HCT116 (cell line): Measurements from ENCODE around the gene COL4A1. TPM values are rescaled to one million over a fixed set of nuclear protein-coding genes. Genes with fewer than 3 reads are reported as not detected.

Experiments
- ATAC-seq: fragments of 200-7000 bp; cut with Tn5 transposase; 2 replicates; pipeline ENCODE4 v1.9.1; 2020; ENCODE audit warnings: mild to moderate bottlenecking, moderate library complexity
- BruUV-seq: library from RNA; stranded (reverse); fragments of 400-500 nt; replicated peaks from 2 replicates; lab custom pipeline; 2021; lab: Mats Ljungman, UMichigan
- CTCF ChIA-PET: fragments of 300-600 bp; sonication (Branson Sonifier 250); formaldehyde crosslinking; loops from one replicate; lab custom pipeline; 2021; ENCODE audit warnings: antibody characterized with exemption; lab: Charles Lee
- POLR2A ChIA-PET: fragments of 300-600, 350-600 bp; sonication (Branson Sonifier 250); formaldehyde crosslinking; loops from one replicate; lab custom pipeline; 2021; ENCODE audit warnings: antibody characterized with exemption; lab: Charles Lee
- RAD21 ChIA-PET, 2 experiments: fragments of 300-600 bp; sonication (Branson Sonifier 250); formaldehyde crosslinking; loops; one replicate each; lab custom pipeline; 2023; ENCODE audit warnings: low total read pairs in 2 of 2; ENCODE audit not compliant: uncharacterized antibody in 2 of 2, unreplicated experiment in 2 of 2, low non-redundant PET in 1 of 2; lab: Charles Lee
- DNase-seq: peaks from one replicate; pipeline ENCODE4 v3.0.0-alpha.2; 2010; ENCODE audit warnings: low read depth, low spot score
- H2AFZ ChIP-seq: fragments of 200-600 bp; shearing (Covaris generic), sonication (generic); 2 replicates; pipeline ENCODE4 v1.6.1; 2017; ENCODE audit warnings: low read depth, mixed run types, mixed read lengths, antibody characterized with exemption, low read length; ENCODE audit not compliant: poor library complexity, severe bottlenecking
- H3K27ac ChIP-seq: 2 replicates; pipeline ENCODE4 v1.5.1; 2012; ENCODE audit warnings: low read depth, low read length
- H3K27me3 ChIP-seq: fragments of 200-600 bp; sonication (generic); 2 replicates; pipeline ENCODE4 v1.6.1; 2016; ENCODE audit warnings: mixed run types, low read length, mixed read lengths; ENCODE audit not compliant: insufficient read depth
- H3K36me3 ChIP-seq, 2 experiments: fragments of 200-500 bp in 1 of 2; fragments of 200-600 bp in 1 of 2; sonication (Bioruptor generic) in 1 of 2; sonication (generic) in 1 of 2; 2 replicates each; pipeline versions ENCODE4 v1.5.1 to v1.6.1; 2014 to 2016; ENCODE audit warnings: low read length in 2 of 2, inconsistent platforms in 1 of 2, mixed read lengths in 1 of 2, mixed run types in 1 of 2; ENCODE audit not compliant: insufficient read depth in 2 of 2, control insufficient read depth in 1 of 2
- H3K4me1 ChIP-seq, 2 experiments: fragments of 200-600 bp in 1 of 2; sonication (generic) in 1 of 2; 2 replicates each; pipeline versions ENCODE4 v1.5.1 to v1.6.1; 2012 to 2017; ENCODE audit warnings: low read length in 2 of 2, inconsistent platforms in 1 of 2, mild to moderate bottlenecking in 1 of 2, mixed read lengths in 1 of 2, mixed run types in 1 of 2, moderate library complexity in 1 of 2; ENCODE audit not compliant: insufficient read depth in 2 of 2, control insufficient read depth in 1 of 2
- H3K4me2 ChIP-seq: fragments of 200-600 bp; sonication (generic); 2 replicates; pipeline ENCODE4 v1.6.1; 2017; ENCODE audit warnings: mixed run types, low read length, mixed read lengths
- H3K4me3 ChIP-seq, 2 experiments: fragments of 200-600 bp in 1 of 2; sonication (generic) in 1 of 2; replicated peaks in 1 of 2; 2 replicates each; pipeline ENCODE4 v1.5.1; 2011 to 2016; ENCODE audit warnings: low read length in 2 of 2, control low read depth in 1 of 2, low read depth in 1 of 2, mild to moderate bottlenecking in 1 of 2, mixed read lengths in 1 of 2, mixed run types in 1 of 2
- H3K79me2 ChIP-seq: fragments of 200-600 bp; sonication (generic); 2 replicates; pipeline ENCODE4 v1.6.1; 2017; ENCODE audit warnings: mild to moderate bottlenecking, mixed run types, low read length, moderate library complexity, mixed read lengths; ENCODE audit not compliant: insufficient read depth
- H3K9ac ChIP-seq: fragments of 200-600 bp; sonication (generic); 2 replicates; pipeline ENCODE4 v1.6.1; 2016; ENCODE audit warnings: low read length, mixed read lengths
- H3K9me2 ChIP-seq: fragments of 200-600 bp; sonication (generic), shearing (Covaris generic); 2 replicates; pipeline ENCODE4 v1.6.1; 2017; ENCODE audit warnings: mixed run types, mild to moderate bottlenecking, moderate library complexity; ENCODE audit not compliant: insufficient read depth
- H3K9me3 ChIP-seq, 2 experiments: fragments of 200-500 bp in 1 of 2; fragments of 200-600 bp in 1 of 2; sonication (Bioruptor generic) in 1 of 2; sonication (generic) in 1 of 2; 2 replicates each; pipeline ENCODE4 v1.6.1; 2014 to 2017; ENCODE audit warnings: low read length in 2 of 2, mixed read lengths in 2 of 2, inconsistent platforms in 1 of 2, low read depth in 1 of 2, mild to moderate bottlenecking in 1 of 2, mixed run types in 1 of 2, moderate library complexity in 1 of 2; ENCODE audit not compliant: control insufficient read depth in 1 of 2, insufficient read depth in 1 of 2
- H4K20me1 ChIP-seq: fragments of 200-600 bp; sonication (generic), shearing (Covaris generic); 2 replicates; pipeline ENCODE4 v1.6.1; 2017; ENCODE audit warnings: mixed run types, mild to moderate bottlenecking, moderate library complexity; ENCODE audit not compliant: insufficient read depth
- CEBPB ChIP-seq: IDR thresholded peaks from 2 replicates; pipeline ENCODE4 v1.6.1; 2012; ENCODE audit warnings: low read depth
- CTCF ChIP-seq, 3 experiments: fragments of 200-600 bp in 1 of 3; sonication (generic) in 1 of 3; IDR thresholded peaks in 2 of 3; conservative IDR thresholded peaks in 1 of 3; 2 replicates each; pipeline ENCODE4 v1.5.1; 2012 to 2017; ENCODE audit warnings: low read depth in 2 of 3, low read length in 2 of 3, antibody characterized with exemption in 1 of 3, borderline replicate concordance in 1 of 3, control low read depth in 1 of 3, mild to moderate bottlenecking in 1 of 3, mixed read lengths in 1 of 3, mixed run types in 1 of 3, moderate library complexity in 1 of 3; ENCODE audit not compliant: insufficient read depth in 1 of 3
- JUND ChIP-seq: IDR thresholded peaks from 2 replicates; pipeline ENCODE4 v1.6.1; 2012
- MAX ChIP-seq: IDR thresholded peaks from 2 replicates; pipeline ENCODE4 v1.6.1; 2012
- REST ChIP-seq: IDR thresholded peaks from 2 replicates; pipeline ENCODE4 v1.6.1; 2012; ENCODE audit warnings: low read depth
- SIN3A ChIP-seq: IDR thresholded peaks from 2 replicates; pipeline ENCODE4 v1.6.1; 2012; ENCODE audit warnings: low read depth
- SP1 ChIP-seq: IDR thresholded peaks from 2 replicates; pipeline ENCODE4 v1.6.1; 2012; ENCODE audit warnings: low read depth
- SRF ChIP-seq: IDR thresholded peaks from 2 replicates; pipeline ENCODE4 v1.6.1; 2012; ENCODE audit warnings: low read depth
- YY1 ChIP-seq: IDR thresholded peaks from 2 replicates; pipeline ENCODE4 v1.6.1; 2011; ENCODE audit warnings: low read length, low read depth, moderate library complexity, mild to moderate bottlenecking; ENCODE audit not compliant: insufficient replicate concordance; ENCODE audit errors: extremely low read depth
- ZNF274 ChIP-seq: fragments of 200-500 bp; sonication (Bioruptor generic); IDR thresholded peaks from 2 replicates; pipeline ENCODE4 v1.6.1; 2014; ENCODE audit warnings: mild to moderate bottlenecking, low read depth, low read length, inconsistent platforms
- intact Hi-C: fragments of 100-400 bp; cut with micrococcal nuclease; formaldehyde crosslinking; loops from 2 replicates; pipeline ENCODE4 v1.10.0; 2022
- total RNA-seq: library from RNA; stranded (reverse); gene quantifications from one replicate; pipeline ENCODE4 v1.2.1, GENCODE V29; 2021; ENCODE audit not compliant: unreplicated experiment

The COL4A1 gene
- total RNA-seq, 1 experiment from 2014 or later = 0.57 TPM

GRCh38 chr13:110158226-110158625, 148.7 kb downstream of the COL4A1 start:
- Histone ChIP-seq H3K9ac (no peak overlapping the region), H4K20me1 (no peaks in the 10 kb centered on the region), H3K79me2 (no peaks in the 10 kb centered on the region), H3K9me3 (no peaks in the 10 kb centered on the region), H3K9me2 (no peaks in the 10 kb centered on the region), H3K4me1 (peaks cover 0 to 10% of the 10 kb centered on the region in 2 experiments; a peak in 2 of 4 replicates), H3K27ac (no peak overlapping the region), H3K27me3 (no peaks in the 10 kb centered on the region), H2AFZ (no peak overlapping the region), H3K4me2 (no peak overlapping the region), H3K4me3 (no peak overlapping the region), H3K36me3 (no peaks in the 10 kb centered on the region)
- ATAC-seq = no peak
- POLR2A ChIA-PET = no interaction called here
- CTCF ChIA-PET = interaction anchor here (1.1 to 1.8 kb wide), 2 partner anchors 286 to 298 kb away, joined by 3 to 11 read pairs; no protein-coding TSS in a partner anchor
- TF ChIP-seq SP1 = no peak
- no peak for TF ChIP-seq JUND
- TF ChIP-seq SIN3A = no peak
- no peak for TF ChIP-seq ZNF274
- TF ChIP-seq CEBPB = no peak
- no peak for TF ChIP-seq SRF
- TF ChIP-seq CTCF (IDR thresholded peaks at IDR 0.05 in 2 of 3, conservative IDR thresholded peaks at IDR 0.05 in 1 of 3; ENCODE audit: borderline replicate concordance in 1 of 3, insufficient read depth in 1 of 3, low read depth in 2 of 3, low read length in 2 of 3) = no peak
- TF ChIP-seq YY1 = no peak
- no peak for TF ChIP-seq REST
- TF ChIP-seq MAX = no peak
- no peak for DNase-seq
- RAD21 ChIA-PET = no interaction called here
- intact Hi-C loops = no loop called here
- BruUV-seq = no TSS peak
